Keratinocyte (primary cell): ENCODE measurements around the gene MAGI1.

Experiments used
- EZH2 ChIP-seq: IDR thresholded peaks from one replicate; pipeline ENCODE4 v1.6.1; 2012; ENCODE audit warnings: inconsistent platforms, mild to moderate bottlenecking, low read length, moderate library complexity
- TF ChIP-seq, protein P1 (sequence below), 3 experiments: IDR thresholded peaks in 1 of 3; conservative IDR thresholded peaks in 1 of 3; optimal IDR thresholded peaks in 1 of 3; 2 replicates in 2 of 3; 3 replicates in 1 of 3; pipeline versions ENCODE3 to v1.5.1; 2011; ENCODE audit warnings: low read length in 3 of 3, mild to moderate bottlenecking in 3 of 3, moderate library complexity in 2 of 3, control low read depth in 1 of 3, inconsistent platforms in 1 of 3; ENCODE audit not compliant: insufficient read depth in 2 of 3; ENCODE audit errors: extremely low read depth in 1 of 3

DNA sequence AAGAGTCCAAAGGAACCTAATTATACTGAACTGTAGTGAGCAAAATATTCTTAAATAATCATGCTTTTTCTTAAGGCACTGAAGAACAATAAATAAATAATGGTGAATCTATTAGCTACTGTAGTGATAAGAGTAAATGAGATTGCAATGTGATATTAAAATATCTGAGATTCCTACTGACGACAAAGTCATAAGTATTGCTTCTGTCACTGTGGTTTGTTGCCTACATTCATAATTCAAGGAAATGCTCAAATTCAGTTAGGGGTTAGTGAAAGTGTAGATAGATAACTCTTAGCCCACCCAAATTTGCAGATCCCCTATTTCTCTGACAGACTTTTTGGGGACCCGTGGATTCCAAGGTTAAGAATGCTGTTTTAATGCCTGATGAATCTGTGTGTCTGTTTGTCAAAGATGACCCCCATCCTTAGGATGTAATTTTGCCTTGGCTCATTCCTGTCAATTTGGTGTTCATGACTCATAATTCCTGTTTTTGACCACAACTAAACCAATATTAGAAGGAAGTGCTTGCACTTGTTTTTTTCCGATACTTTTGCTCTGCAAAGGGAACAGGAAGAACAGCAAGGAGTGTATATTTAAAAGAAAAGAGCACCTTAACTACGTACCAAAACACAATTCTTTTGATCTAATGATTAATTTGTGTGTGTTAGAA, 86.7 kb downstream of the MAGI1 start:
- TF ChIP-seq, protein P1, sequence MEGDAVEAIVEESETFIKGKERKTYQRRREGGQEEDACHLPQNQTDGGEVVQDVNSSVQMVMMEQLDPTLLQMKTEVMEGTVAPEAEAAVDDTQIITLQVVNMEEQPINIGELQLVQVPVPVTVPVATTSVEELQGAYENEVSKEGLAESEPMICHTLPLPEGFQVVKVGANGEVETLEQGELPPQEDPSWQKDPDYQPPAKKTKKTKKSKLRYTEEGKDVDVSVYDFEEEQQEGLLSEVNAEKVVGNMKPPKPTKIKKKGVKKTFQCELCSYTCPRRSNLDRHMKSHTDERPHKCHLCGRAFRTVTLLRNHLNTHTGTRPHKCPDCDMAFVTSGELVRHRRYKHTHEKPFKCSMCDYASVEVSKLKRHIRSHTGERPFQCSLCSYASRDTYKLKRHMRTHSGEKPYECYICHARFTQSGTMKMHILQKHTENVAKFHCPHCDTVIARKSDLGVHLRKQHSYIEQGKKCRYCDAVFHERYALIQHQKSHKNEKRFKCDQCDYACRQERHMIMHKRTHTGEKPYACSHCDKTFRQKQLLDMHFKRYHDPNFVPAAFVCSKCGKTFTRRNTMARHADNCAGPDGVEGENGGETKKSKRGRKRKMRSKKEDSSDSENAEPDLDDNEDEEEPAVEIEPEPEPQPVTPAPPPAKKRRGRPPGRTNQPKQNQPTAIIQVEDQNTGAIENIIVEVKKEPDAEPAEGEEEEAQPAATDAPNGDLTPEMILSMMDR (optimal IDR thresholded peaks at IDR 0.05 in 1 of 3, IDR thresholded peaks at IDR 0.05 in 1 of 3, conservative IDR thresholded peaks at IDR 0.05 in 1 of 3; ENCODE audit: extremely low read depth in 1 of 3, insufficient read depth in 2 of 3, low read length in 3 of 3), result no peak
- no peak for TF ChIP-seq EZH2
